Mammary epithelial cell (primary cell): ENCODE measurements around the gene GTF2H1.
"Not testable (repeated sequence)": the region's sequence is repeated elsewhere in the genome, so short reads cannot be mapped to it uniquely, and the experiment has no call there.

Experiments
- CTCF ChIP-seq, 2 donors: IDR thresholded peaks in 1 of 2; conservative IDR thresholded peaks in 1 of 2; 2 replicates each; pipeline ENCODE4 v1.5.1; 2011 to 2012; ENCODE audit warnings: inconsistent platforms in 2 of 2, low read length in 2 of 2, mild to moderate bottlenecking in 2 of 2, control low read depth in 1 of 2, low read depth in 1 of 2; ENCODE audit not compliant: insufficient read depth in 1 of 2; ENCODE audit errors: extremely low read depth in 1 of 2
- EZH2 ChIP-seq: IDR thresholded peaks from 2 replicates; pipeline ENCODE4 v1.6.1; 2012; ENCODE audit warnings: low read length, inconsistent platforms, borderline replicate concordance

- TF ChIP-seq CTCF (conservative IDR thresholded peaks at IDR 0.05 in 1 of 2, IDR thresholded peaks at IDR 0.05 in 1 of 2; ENCODE audit: extremely low read depth in 1 of 2, insufficient read depth in 1 of 2, low read depth in 1 of 2, low read length in 2 of 2); EZH2: not testable (repeated sequence)
These were observed 1.5 kb downstream of the GTF2H1 start for GRCh38 chr11:18323881-18324280.
